ENCODE results near the gene RFX2.

DNA sequence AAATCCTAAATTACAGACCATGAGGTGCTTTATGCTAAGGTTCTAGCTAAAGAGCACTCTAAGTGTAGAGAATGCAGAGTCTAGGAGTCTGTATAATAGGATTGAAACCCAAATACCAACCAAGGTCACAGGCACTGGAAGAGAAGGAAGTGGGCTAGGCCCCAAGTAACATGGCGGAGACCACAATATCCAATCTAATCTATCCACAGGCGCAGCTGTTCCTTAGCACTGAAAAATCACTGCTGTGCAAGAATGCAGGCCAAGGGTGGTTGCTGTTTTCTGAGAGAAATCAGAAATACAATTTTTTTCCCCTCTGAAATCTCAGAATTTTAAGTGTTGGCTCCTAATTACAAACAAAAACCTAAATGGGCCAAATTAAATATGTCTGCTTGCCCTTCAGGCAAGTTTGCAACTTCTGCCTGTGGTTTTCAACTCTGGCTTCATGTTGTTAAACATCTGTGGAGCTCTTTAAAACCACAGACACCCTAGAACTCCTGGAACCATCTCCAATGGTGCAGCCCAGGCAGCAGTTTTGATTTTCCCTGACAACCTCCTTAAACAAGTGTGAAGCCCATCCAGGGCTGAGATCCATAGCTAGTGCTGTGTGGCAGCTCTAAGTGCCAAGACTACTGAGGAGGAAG is 138.5 kb downstream of the RFX2 start:
- TF ChIP-seq, protein P1, sequence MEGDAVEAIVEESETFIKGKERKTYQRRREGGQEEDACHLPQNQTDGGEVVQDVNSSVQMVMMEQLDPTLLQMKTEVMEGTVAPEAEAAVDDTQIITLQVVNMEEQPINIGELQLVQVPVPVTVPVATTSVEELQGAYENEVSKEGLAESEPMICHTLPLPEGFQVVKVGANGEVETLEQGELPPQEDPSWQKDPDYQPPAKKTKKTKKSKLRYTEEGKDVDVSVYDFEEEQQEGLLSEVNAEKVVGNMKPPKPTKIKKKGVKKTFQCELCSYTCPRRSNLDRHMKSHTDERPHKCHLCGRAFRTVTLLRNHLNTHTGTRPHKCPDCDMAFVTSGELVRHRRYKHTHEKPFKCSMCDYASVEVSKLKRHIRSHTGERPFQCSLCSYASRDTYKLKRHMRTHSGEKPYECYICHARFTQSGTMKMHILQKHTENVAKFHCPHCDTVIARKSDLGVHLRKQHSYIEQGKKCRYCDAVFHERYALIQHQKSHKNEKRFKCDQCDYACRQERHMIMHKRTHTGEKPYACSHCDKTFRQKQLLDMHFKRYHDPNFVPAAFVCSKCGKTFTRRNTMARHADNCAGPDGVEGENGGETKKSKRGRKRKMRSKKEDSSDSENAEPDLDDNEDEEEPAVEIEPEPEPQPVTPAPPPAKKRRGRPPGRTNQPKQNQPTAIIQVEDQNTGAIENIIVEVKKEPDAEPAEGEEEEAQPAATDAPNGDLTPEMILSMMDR (IDR thresholded peaks at IDR 0.05), result no peak
- TF ChIP-seq POLR2A (IDR thresholded peaks at IDR 0.05), result no peak
